ENCODE data around the gene ABCC6. TPM values are rescaled to one million over a fixed set of nuclear protein-coding genes. Genes with fewer than 3 reads are reported as not detected.

Gene ABCC6
- total and polyA plus RNA-seq, 2 donors from 2014 or later, result 7.5 to 54.5 TPM

GRCh38 chr16:16161319-16161718 is 62.0 kb downstream of the ABCC6 start:
- Histone ChIP-seq H3K4me1 (ENCODE audit: control insufficient read depth in 2 of 3, insufficient read depth in 2 of 3, low read depth in 1 of 3, low read length in 3 of 3) (peaks cover 0 to 4% (median 2%) of the 10 kb centered on the region in 3 donors), H3K9ac (ENCODE audit: low read length in 3 of 3) (no peak overlapping the region), H3K4me3 (ENCODE audit: low read length in 3 of 3) (no peak overlapping the region), H3K27ac (ENCODE audit: low read depth in 2 of 2, low read length in 2 of 2) (no peak overlapping the region), H3K9me3 (ENCODE audit: control insufficient read depth in 2 of 3, insufficient read depth in 1 of 3, low read length in 3 of 3) (peaks cover 3 to 13% (median 5%) of the 10 kb centered on the region in 3 donors), H3K36me3 (ENCODE audit: control insufficient read depth in 2 of 3, insufficient read depth in 3 of 3, low read length in 3 of 3) (peaks cover 0 to 65% (median 19%) of the 10 kb centered on the region in 3 donors), H3K27me3 (ENCODE audit: control insufficient read depth, insufficient read depth, low read length) (no peaks in the 10 kb centered on the region)
- intact Hi-C loops (cut with DNase I), result no loop called here
- DNase-seq (peak in 1 of 5 donors; percentile 14), FAIRE-seq (no peak)
- TF ChIP-seq, protein P1, sequence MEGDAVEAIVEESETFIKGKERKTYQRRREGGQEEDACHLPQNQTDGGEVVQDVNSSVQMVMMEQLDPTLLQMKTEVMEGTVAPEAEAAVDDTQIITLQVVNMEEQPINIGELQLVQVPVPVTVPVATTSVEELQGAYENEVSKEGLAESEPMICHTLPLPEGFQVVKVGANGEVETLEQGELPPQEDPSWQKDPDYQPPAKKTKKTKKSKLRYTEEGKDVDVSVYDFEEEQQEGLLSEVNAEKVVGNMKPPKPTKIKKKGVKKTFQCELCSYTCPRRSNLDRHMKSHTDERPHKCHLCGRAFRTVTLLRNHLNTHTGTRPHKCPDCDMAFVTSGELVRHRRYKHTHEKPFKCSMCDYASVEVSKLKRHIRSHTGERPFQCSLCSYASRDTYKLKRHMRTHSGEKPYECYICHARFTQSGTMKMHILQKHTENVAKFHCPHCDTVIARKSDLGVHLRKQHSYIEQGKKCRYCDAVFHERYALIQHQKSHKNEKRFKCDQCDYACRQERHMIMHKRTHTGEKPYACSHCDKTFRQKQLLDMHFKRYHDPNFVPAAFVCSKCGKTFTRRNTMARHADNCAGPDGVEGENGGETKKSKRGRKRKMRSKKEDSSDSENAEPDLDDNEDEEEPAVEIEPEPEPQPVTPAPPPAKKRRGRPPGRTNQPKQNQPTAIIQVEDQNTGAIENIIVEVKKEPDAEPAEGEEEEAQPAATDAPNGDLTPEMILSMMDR (IDR thresholded peaks at IDR 0.05; ENCODE audit: borderline replicate concordance, extremely low read depth, insufficient read depth), result no peak

GRCh38 chr16:16159662-16160061 is 63.6 kb downstream of the ABCC6 start:
- TF ChIP-seq, protein P1 (IDR thresholded peaks at IDR 0.05; ENCODE audit: borderline replicate concordance, extremely low read depth, insufficient read depth), result no peak
- Histone ChIP-seq H3K27ac (ENCODE audit: low read depth in 2 of 2, low read length in 2 of 2) (no peak overlapping the region), H3K9me3 (ENCODE audit: control insufficient read depth in 2 of 3, insufficient read depth in 1 of 3, low read length in 3 of 3) (peaks cover 3 to 13% (median 5%) of the 10 kb centered on the region in 3 donors), H3K9ac (ENCODE audit: low read length in 3 of 3) (no peak overlapping the region), H3K36me3 (ENCODE audit: control insufficient read depth in 2 of 3, insufficient read depth in 3 of 3, low read length in 3 of 3) (peaks cover 0 to 59% (median 22%) of the 10 kb centered on the region in 3 donors), H3K27me3 (ENCODE audit: control insufficient read depth, insufficient read depth, low read length) (no peaks in the 10 kb centered on the region), H3K4me3 (ENCODE audit: low read length in 3 of 3) (no peak overlapping the region), H3K4me1 (ENCODE audit: control insufficient read depth in 2 of 3, insufficient read depth in 2 of 3, low read depth in 1 of 3, low read length in 3 of 3) (peaks cover 0 to 4% (median 2%) of the 10 kb centered on the region in 3 donors)
- DNase-seq, result peak in 1 of 5 donors; percentile 36
- intact Hi-C loops (cut with DNase I), result no loop called here
- no peak for FAIRE-seq

- FAIRE-seq (no peak), DNase-seq (no peak)
- peaks cover 0 to 51% (median 22%) of the 10 kb centered on the region in 3 donors for H3K36me3 ChIP-seq (ENCODE audit: control insufficient read depth in 2 of 3, insufficient read depth in 3 of 3, low read length in 3 of 3)
- TF ChIP-seq, protein P1 (IDR thresholded peaks at IDR 0.05; ENCODE audit: borderline replicate concordance, extremely low read depth, insufficient read depth), result no peak
- no peaks in the 10 kb centered on the region for H3K27me3 ChIP-seq (ENCODE audit: control insufficient read depth, insufficient read depth, low read length)
- peaks cover 0 to 4% (median 2%) of the 10 kb centered on the region in 3 donors for H3K4me1 ChIP-seq (ENCODE audit: control insufficient read depth in 2 of 3, insufficient read depth in 2 of 3, low read depth in 1 of 3, low read length in 3 of 3)
- intact Hi-C loops (cut with DNase I), result no loop called here
- peaks cover 3 to 13% (median 5%) of the 10 kb centered on the region in 3 donors for H3K9me3 ChIP-seq (ENCODE audit: control insufficient read depth in 2 of 3, insufficient read depth in 1 of 3, low read length in 3 of 3)
- no peak overlapping the region for H3K4me3 ChIP-seq (ENCODE audit: low read length in 3 of 3)
- H3K9ac ChIP-seq (ENCODE audit: low read length in 3 of 3), result no peak overlapping the region
- no peak overlapping the region for H3K27ac ChIP-seq (ENCODE audit: low read depth in 2 of 2, low read length in 2 of 2)
These were observed 64.4 kb downstream of the ABCC6 start for GRCh38 chr16:16158741-16159374.

Measured in kidney (tissue), 14 donors.